Measurements from ENCODE around the gene KLHL26. TPM values are rescaled to one million over a fixed set of nuclear protein-coding genes. Genes with fewer than 3 reads are reported as not detected.

The KLHL26 gene
- total and polyA plus RNA-seq, 12 donors, result 3.4 to 8.2 (median 6.3) TPM

DNA sequence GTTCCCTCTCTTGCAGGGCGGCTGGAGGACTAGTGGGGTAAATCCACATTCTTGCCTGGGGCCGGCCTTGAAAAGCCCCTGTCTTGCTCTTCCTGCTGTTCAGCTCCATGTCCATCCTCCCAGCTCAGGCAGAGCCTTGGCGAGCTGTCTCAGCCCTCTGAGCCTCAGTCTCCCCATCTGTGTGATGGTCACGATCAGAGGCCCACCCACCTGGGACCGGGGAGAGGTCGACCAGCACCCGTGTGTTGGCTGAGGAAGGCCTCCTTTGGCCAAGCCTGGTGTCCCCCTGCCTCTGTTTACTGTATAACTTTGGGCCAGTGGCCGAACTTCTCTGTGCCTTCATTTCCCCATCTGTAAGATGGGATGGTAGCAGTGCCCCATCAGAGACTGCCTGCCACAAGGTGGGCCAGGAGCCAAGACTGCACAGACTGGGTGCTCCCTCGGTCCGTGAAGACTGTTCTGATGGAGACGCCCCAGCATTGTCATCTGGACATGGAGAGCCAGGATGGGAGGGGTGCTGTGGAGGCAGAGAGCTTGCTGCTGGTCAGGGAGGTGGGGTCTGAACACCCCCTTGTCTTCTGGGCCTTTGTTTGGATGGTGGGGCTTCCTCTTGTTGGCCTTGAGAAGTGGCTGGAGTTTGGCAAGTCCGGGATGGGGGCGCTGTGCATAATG, 18.5 kb downstream of the KLHL26 start:
- H3K4me3 ChIP-seq, result no peak overlapping the region
- intact Hi-C loops (cut with DNase I), result loop anchor here in 2 of 10 donors (5.0 to 10.0 kb wide), 2 partner anchors 48 to 211 kb away; partner anchors contain the start of gene CRLF1 (in 1 of the 2)
- H3K9me3 ChIP-seq, result no peaks in the 10 kb centered on the region
- H3K4me1 ChIP-seq, result peaks cover 23 to 62% (median 49%) of the 10 kb centered on the region in 9 donors
- DNase-seq (no peak), ATAC-seq (no peak)
- H3K27ac ChIP-seq, result peak overlapping the region in 1 of 10 donors; percentile 90
- no peaks in the 10 kb centered on the region for H3K36me3 ChIP-seq
- TF ChIP-seq, protein P1, sequence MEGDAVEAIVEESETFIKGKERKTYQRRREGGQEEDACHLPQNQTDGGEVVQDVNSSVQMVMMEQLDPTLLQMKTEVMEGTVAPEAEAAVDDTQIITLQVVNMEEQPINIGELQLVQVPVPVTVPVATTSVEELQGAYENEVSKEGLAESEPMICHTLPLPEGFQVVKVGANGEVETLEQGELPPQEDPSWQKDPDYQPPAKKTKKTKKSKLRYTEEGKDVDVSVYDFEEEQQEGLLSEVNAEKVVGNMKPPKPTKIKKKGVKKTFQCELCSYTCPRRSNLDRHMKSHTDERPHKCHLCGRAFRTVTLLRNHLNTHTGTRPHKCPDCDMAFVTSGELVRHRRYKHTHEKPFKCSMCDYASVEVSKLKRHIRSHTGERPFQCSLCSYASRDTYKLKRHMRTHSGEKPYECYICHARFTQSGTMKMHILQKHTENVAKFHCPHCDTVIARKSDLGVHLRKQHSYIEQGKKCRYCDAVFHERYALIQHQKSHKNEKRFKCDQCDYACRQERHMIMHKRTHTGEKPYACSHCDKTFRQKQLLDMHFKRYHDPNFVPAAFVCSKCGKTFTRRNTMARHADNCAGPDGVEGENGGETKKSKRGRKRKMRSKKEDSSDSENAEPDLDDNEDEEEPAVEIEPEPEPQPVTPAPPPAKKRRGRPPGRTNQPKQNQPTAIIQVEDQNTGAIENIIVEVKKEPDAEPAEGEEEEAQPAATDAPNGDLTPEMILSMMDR (IDR thresholded peaks at IDR 0.05), result no peak
- H3K27me3 ChIP-seq, result no peaks in the 10 kb centered on the region
- 93 to 97% methylated on average over 13 of the region's 13 CpGs for WGBS, 2 donors

DNA sequence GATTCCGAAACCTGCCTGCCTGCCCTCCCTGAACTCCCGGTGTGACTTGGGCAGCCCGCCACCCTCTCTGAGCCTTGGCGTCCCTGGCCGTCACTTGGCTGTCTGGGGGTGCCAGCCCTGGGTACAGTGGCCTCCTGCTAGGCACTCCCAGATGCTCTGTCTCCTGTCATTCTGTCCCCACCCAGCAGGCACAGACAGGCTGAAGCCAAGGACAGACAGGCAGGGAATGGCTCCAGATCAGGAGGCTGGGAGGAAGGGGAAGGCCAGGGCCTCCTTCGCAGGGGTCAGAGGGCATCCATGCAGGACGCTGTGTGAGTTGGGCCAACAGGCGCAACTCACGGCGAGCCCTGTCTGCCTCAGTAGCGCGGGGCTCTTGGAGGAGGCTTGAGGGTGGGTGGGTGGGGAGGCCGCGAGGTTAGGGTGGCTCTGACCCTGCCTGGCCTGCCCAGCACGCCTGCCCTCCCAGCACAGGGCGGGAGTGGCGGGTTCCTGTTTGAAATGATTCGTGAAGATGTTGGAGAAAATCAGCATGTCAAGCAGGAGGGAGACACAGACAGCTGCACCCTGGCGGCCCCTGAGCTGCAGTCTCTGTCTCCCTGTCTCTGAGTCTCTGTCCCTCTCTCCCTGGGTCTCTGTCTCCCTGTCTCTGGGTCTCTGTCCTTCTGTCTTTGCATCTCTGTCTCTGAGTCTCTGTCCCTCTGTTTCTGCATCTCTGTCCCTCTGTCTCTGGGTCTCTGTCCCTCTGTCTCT, 19.7 kb downstream of the KLHL26 start:
- intact Hi-C loops (cut with DNase I), result loop anchor here in 2 of 10 donors (5.0 to 10.0 kb wide), 2 partner anchors 49 to 212 kb away; partner anchors contain the start of gene CRLF1 (in 1 of the 2)
- Histone ChIP-seq H3K4me1 (peaks cover 18 to 58% (median 49%) of the 10 kb centered on the region in 9 donors), H3K9me3 (no peaks in the 10 kb centered on the region), H3K36me3 (no peaks in the 10 kb centered on the region), H3K27me3 (no peaks in the 10 kb centered on the region), H3K27ac (peak overlapping the region in 6 of 10 donors; percentile 22 to 90 (median 83)), H3K4me3 (no peak overlapping the region)
- ATAC-seq (no peak), DNase-seq (no peak)
- TF ChIP-seq, protein P1 (IDR thresholded peaks at IDR 0.05), result no peak
- 79 to 90% methylated on average over 16 to 19 of the region's 19 CpGs for WGBS, 2 donors

DNA sequence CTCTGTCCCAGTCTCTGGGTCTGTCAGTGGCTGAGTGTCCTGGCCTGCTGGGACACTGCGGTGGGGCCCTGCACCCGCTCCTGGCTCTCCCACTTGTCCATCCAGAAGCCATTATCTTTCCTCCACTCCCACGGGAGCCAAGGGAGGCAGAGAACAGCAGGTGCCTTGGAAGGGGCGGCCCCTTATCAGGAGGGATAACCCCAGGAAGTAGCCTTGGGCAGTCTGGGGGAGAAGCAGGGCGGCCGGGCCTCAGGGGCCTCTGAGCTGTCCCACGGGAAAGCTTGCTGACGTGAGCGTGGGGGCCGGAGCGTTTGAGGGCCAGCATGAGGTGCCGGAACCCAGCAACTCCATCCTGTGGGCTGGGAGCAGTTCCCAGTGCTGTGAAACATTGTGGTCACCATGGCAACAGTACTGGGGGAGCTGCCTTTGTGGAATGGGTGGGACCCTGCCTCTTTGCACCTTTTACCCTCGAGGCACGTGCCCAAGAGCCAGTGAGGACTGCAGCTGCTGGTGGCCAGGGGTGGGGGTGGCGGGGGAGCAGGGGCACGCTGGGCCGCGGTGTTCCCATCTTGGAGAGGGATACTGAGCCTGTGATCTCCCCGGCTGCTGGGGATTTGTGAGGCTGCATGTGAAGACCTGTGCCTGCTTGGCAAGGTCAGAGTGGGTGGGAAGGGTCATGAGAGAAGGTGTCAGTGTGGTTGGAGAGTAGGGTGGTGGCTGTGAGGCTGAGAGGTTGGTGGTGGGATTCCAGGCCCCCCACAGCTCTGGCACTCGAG, 20.9 kb downstream of the KLHL26 start:
- intact Hi-C loops (cut with DNase I), result loop anchor here in 2 of 10 donors (5.0 to 10.0 kb wide), 2 partner anchors 50 to 213 kb away; partner anchors contain the start of gene CRLF1 (in 1 of the 2)
- Histone ChIP-seq H3K4me1 (peaks cover 17 to 51% (median 46%) of the 10 kb centered on the region in 9 donors), H3K27me3 (no peaks in the 10 kb centered on the region), H3K9me3 (no peaks in the 10 kb centered on the region), H3K4me3 (no peak overlapping the region), H3K27ac (peak overlapping the region in 9 of 10 donors; percentile 70 to 90 (median 87)), H3K36me3 (peaks cover 0 to 4% (median 0%) of the 10 kb centered on the region in 9 donors)
- ATAC-seq (peak; percentile 20 to 74 (median 55)), DNase-seq (peak; percentile 77 to 84)
- TF ChIP-seq, protein P1 (IDR thresholded peaks at IDR 0.05), result no peak
- 48 to 59% methylated on average over 20 of the region's 20 CpGs for WGBS, 2 donors
